Aorta (tissue), 5 donors: ENCODE data around the gene LCN6. TPM values are rescaled to one million over a fixed set of nuclear protein-coding genes. Genes with fewer than 3 reads are reported as not detected.
"Not testable (repeated sequence)": the region's sequence is repeated elsewhere in the genome, so short reads cannot be mapped to it uniquely, and the experiment has no call there.

Experiments used
- ATAC-seq: fragments of 200-7000 bp; cut with Tn5 transposase; one replicate; pipeline ENCODE4 v1.9.1; 2022; ENCODE audit warnings: moderate library complexity; ENCODE audit not compliant: low FRiP score
- DNase-seq, 2 donors: peaks; one replicate each; pipeline ENCODE4 v3.0.0-alpha.2; 2020
- H3K27ac ChIP-seq, 2 donors: one replicate each; pipeline ENCODE4 v1.5.1; 2013; ENCODE audit warnings: low read length in 2 of 2, mild to moderate bottlenecking in 2 of 2, moderate library complexity in 2 of 2, control low read depth in 1 of 2, inconsistent platforms in 1 of 2, low read depth in 1 of 2
- H3K27me3 ChIP-seq, 2 donors: one replicate each; pipeline ENCODE4 v1.6.1; 2013; ENCODE audit warnings: control low read depth in 1 of 2, low read length in 1 of 2, mild to moderate bottlenecking in 1 of 2, moderate library complexity in 1 of 2; ENCODE audit not compliant: insufficient read depth in 2 of 2, control insufficient read depth in 1 of 2
- H3K36me3 ChIP-seq, 2 donors: one replicate each; pipeline ENCODE4 v1.6.1; 2013; ENCODE audit warnings: control low read depth in 1 of 2, low read length in 1 of 2, mild to moderate bottlenecking in 1 of 2; ENCODE audit not compliant: insufficient read depth in 2 of 2, control insufficient read depth in 1 of 2
- H3K4me1 ChIP-seq, 2 donors: one replicate each; pipeline ENCODE4 v1.6.1; 2013; ENCODE audit warnings: low read length in 2 of 2, control low read depth in 1 of 2, mild to moderate bottlenecking in 1 of 2, moderate library complexity in 1 of 2; ENCODE audit not compliant: insufficient read depth in 2 of 2, control insufficient read depth in 1 of 2
- H3K4me3 ChIP-seq, 2 donors: one replicate each; pipeline ENCODE4 v1.5.1; 2013; ENCODE audit warnings: low read length in 2 of 2, control low read depth in 1 of 2, mild to moderate bottlenecking in 1 of 2
- H3K9me3 ChIP-seq: one replicate; pipeline ENCODE4 v1.6.1; 2013; ENCODE audit warnings: mild to moderate bottlenecking, low read length; ENCODE audit not compliant: control insufficient read depth
- WGBS, 2 donors: extraction: QIAGEN DNeasy Blood & Tissue Kit; methylation state at CpG; one replicate each; pipeline ENCODE4 v1.1.7; 2013; 5-methylcytosine and 5-hydroxymethylcytosine counted together
- intact Hi-C, 2 donors: fragments of 100-400 bp; cut with DNase I; formaldehyde crosslinking; loops; one replicate each; pipeline versions ENCODE4 v1.14.2 to v1.15.0; 2022
- long read RNA-seq, 2 donors: library from polyadenylated mRNA; unstranded; transcript quantifications; one replicate each; pipeline ENCODE4 v2.0.0, GENCODE V29; 2020 to 2021
- polyA plus RNA-seq, 2 donors: library from polyadenylated mRNA; stranded (reverse); fragments of 200-250 nt; gene quantifications; one replicate each; pipeline ENCODE4 v1.2.3, GENCODE V29; 2013
- total RNA-seq, 2 donors: library from RNA; stranded (reverse); fragmentation: NEBNext Ultra II Directional; extraction: Animal tissue kit (Norgen Biotek cat#: 25700); gene quantifications; one replicate each; pipeline ENCODE4 v1.2.1, GENCODE V29; 2021
- donor health status: healthy with polysubstance abuse.
- donor health status: Bipolar disorder and iron deficiency.
- donor health status: DM: no; HTN: no; CAD: no.
- donor health status: DM: no; HTN: no; CAD: no.
- donor health status: DM: yes; HTN: yes; CAD: no.

Gene LCN6, protein sequence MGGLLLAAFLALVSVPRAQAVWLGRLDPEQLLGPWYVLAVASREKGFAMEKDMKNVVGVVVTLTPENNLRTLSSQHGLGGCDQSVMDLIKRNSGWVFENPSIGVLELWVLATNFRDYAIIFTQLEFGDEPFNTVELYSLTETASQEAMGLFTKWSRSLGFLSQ
- total RNA-seq (10 to 100 TPM; 17.4 to 24.2 TPM), polyA plus RNA-seq (1 to 10 TPM in 1 of 2 donors, not detected in 1; 2.5 TPM)
- long read RNA-seq, donor 1, partial matches to known transcripts, result 8 of 13 reads
- long read RNA-seq, donor 1, other reads (novel, unspliced or antisense), result 0 of 13 reads
- long read RNA-seq, donor 2, partial matches to known transcripts, result 4 of 4 reads
- long read RNA-seq, donor 2, other reads (novel, unspliced or antisense), result 0 of 4 reads

DNA sequence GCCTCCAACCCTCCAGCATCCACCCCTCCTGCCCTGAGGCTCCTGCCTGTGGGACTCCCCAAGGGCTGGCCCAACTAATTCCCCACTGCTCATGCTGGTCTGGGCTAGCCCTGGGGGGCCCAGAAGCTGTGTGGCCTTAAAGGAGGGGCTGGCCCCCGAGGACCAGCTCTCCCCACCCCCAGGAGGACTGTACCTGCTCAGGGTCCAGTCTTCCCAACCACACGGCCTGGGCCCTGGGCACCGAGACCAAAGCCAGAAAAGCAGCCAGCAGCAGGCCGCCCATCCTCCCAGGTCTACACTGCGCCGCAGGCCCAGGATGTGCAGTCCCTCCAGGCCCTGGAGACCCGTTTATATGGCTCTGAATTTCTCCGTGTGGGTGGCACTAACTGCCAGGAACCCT is at the start of gene LCN6:
TSS of gene LCN6 (minus strand) at position 325 of the 400 bp plus-strand sequence. CDS start at position 283, 42 bp downstream.
- no peaks in the 10 kb centered on the region for H3K4me1 ChIP-seq
- H3K4me3 ChIP-seq, result no peak within 1 kb of the TSS
- H3K36me3 ChIP-seq, result no peaks in the 10 kb centered on the region
- no peaks in the 10 kb centered on the region for H3K9me3 ChIP-seq
- H3K27me3 ChIP-seq, result no peaks in the 10 kb centered on the region
- intact Hi-C loops, result no loop called here
- no peak for DNase-seq
- WGBS, 2 donors, result 74 to 81% methylated on average over 8 of the region's 8 CpGs
- ATAC-seq, result no peak
- H3K27ac ChIP-seq, result no peak within 1 kb of the TSS

GRCh38 chr9:136796775-136797347 is 48.5 kb upstream of the LCN6 start:
- H3K4me3 ChIP-seq, intact Hi-C loops, H3K27me3 ChIP-seq, H3K4me1 ChIP-seq, H3K9me3 ChIP-seq, H3K27ac ChIP-seq, H3K36me3 ChIP-seq, ATAC-seq: not testable (repeated sequence)
- WGBS, 2 donors, result 0 to 4% methylated on average over 10 of the region's 10 CpGs
- DNase-seq, result peak; percentile 2 to 13

GRCh38 chr9:136796238-136796774 is 48.0 kb upstream of the LCN6 start, which contains the start of gene CCDC183:
Gene CCDC183 (plus strand): TSS chr9:136796338. CDS start chr9:136796398, 60 bp downstream.
- DNase-seq, result peak in 1 of 2 donors; percentile 37
- 39 to 45% methylated on average over 5 of the region's 5 CpGs for WGBS, 2 donors
- no peak within 1 kb of the TSS for H3K27ac ChIP-seq
- H3K27me3 ChIP-seq, result peaks cover 0 to 2% of the 10 kb centered on the region in 2 donors
- no peaks in the 10 kb centered on the region for H3K9me3 ChIP-seq
- no peak within 1 kb of the TSS for H3K4me3 ChIP-seq
- H3K4me1 ChIP-seq, result no peaks in the 10 kb centered on the region
- ATAC-seq, result no peak
- H3K36me3 ChIP-seq, result no peaks in the 10 kb centered on the region
- intact Hi-C loops, result no loop called here

GRCh38 chr9:136795000-136795348 is 46.6 kb upstream of the LCN6 start:
- Histone ChIP-seq H3K4me1 (no peaks in the 10 kb centered on the region), H3K27me3 (peaks cover 0 to 2% of the 10 kb centered on the region in 2 donors), H3K36me3 (no peaks in the 10 kb centered on the region), H3K9me3 (no peaks in the 10 kb centered on the region), H3K4me3 (no peak overlapping the region), H3K27ac (no peak overlapping the region)
- peak; percentile 18 to 22 for DNase-seq
- no peak for ATAC-seq
- intact Hi-C loops, result loop anchor here in 1 of 2 donors (5.0 kb wide), 1 partner anchor 147 kb away; the partner anchor contains the start of gene FBXW5
- WGBS, 2 donors, result 72 to 74% methylated on average over 6 of the region's 6 CpGs

GRCh38 chr9:136794281-136794999 is 46.1 kb upstream of the LCN6 start:
- H3K9me3 ChIP-seq, result no peaks in the 10 kb centered on the region
- ATAC-seq (no peak), DNase-seq (peak; percentile 42 to 59)
- no peak overlapping the region for H3K4me3 ChIP-seq
- no peaks in the 10 kb centered on the region for H3K4me1 ChIP-seq
- WGBS, 2 donors, result 86 to 88% methylated on average over 14 of the region's 14 CpGs
- intact Hi-C loops, result loop anchor here in 1 of 2 donors (5.0 kb wide), 1 partner anchor 148 kb away; the partner anchor contains the start of gene FBXW5
- no peaks in the 10 kb centered on the region for H3K27me3 ChIP-seq
- no peak overlapping the region for H3K27ac ChIP-seq
- H3K36me3 ChIP-seq, result no peaks in the 10 kb centered on the region

- DNase-seq (peak; percentile 44 to 64), ATAC-seq (no peak)
- no peaks in the 10 kb centered on the region for H3K27me3 ChIP-seq
- WGBS, 2 donors, result 76 to 77% methylated on average over 16 to 17 of the region's 17 CpGs
- intact Hi-C loops, result loop anchor here in 1 of 2 donors (5.0 kb wide), 1 partner anchor 149 kb away; the partner anchor contains the start of gene FBXW5
- H3K36me3 ChIP-seq, result no peaks in the 10 kb centered on the region
- H3K4me1 ChIP-seq, result no peaks in the 10 kb centered on the region
- H3K9me3 ChIP-seq, result no peaks in the 10 kb centered on the region
- no peak overlapping the region for H3K4me3 ChIP-seq
- no peak overlapping the region for H3K27ac ChIP-seq
These were observed 45.0 kb upstream of the LCN6 start for GRCh38 chr9:136793086-136793946.

DNA sequence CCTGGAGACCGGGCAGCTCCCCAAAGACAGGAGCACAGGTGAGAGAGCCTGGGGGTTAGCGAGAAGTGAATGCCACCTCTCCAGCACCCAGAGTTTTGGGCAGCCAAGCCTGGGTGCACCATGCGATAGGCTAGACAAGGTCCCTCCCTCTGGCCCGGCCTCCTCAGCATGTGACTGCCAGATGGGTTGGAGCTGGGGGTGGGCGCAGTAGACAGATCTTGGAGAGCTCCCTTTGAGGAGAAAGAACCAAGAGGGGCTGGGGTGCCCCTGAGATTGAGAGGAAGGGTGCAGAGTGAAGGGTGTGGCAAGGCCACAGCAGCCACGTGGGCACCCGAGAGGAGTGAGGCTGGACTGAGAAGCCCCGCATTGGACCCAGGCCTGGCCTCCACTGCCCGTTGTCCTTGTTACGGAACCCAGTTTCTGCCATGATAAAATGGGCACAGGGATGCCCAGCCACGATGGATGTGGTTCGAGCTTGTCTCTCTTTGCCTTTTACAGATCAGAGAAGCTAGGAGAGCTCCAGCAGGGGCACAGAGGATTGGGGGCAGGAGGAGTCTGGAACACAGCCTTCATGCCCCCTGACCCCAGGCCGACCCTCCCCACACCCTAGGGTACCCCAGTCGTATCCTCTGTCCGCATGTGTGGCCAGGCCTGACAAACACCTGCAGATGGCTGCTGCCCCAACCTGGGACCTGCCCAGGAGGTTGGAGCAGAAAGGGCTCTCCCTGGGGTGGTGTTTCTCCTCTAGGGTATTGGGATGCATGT is 44.2 kb upstream of the LCN6 start:
- no peaks in the 10 kb centered on the region for H3K36me3 ChIP-seq
- DNase-seq (peak in 1 of 2 donors; percentile 53), ATAC-seq (no peak)
- H3K27me3 ChIP-seq, result no peaks in the 10 kb centered on the region
- 72 to 79% methylated on average over 15 of the region's 15 CpGs for WGBS, 2 donors
- H3K4me1 ChIP-seq, result no peaks in the 10 kb centered on the region
- H3K4me3 ChIP-seq, result no peak overlapping the region
- H3K27ac ChIP-seq, result no peak overlapping the region
- intact Hi-C loops, result loop anchor here in 1 of 2 donors (5.0 kb wide), 1 partner anchor 150 kb away; the partner anchor contains the start of gene FBXW5
- H3K9me3 ChIP-seq, result no peaks in the 10 kb centered on the region
